Progenitor cell of endocrine pancreas (in vitro differentiated cells): ENCODE data around the gene PPEF2. TPM values are rescaled to one million over a fixed set of nuclear protein-coding genes. Genes with fewer than 3 reads are reported as not detected.
A peak's percentile ranks its signal among the peaks of the same experiment; 100 is the strongest.
"Not testable (repeated sequence)": the region's sequence is repeated elsewhere in the genome, so short reads cannot be mapped to it uniquely, and the experiment has no call there.

ENCODE experiments used
- DNase-seq: peaks from one replicate; pipeline ENCODE4 v3.0.0; 2021; ENCODE audit warnings: low spot score; ENCODE audit not compliant: unreplicated experiment
- H3K27ac Mint-ChIP-seq: 2 replicates; pipeline ENCODE4 v1.8.0; 2021; ENCODE audit warnings: mild to moderate bottlenecking, moderate library complexity, mixed read lengths
- H3K27me3 Mint-ChIP-seq: 2 replicates; pipeline ENCODE4 v1.8.0; 2021; ENCODE audit warnings: mixed read lengths
- H3K36me3 Mint-ChIP-seq: 2 replicates; pipeline ENCODE4 v1.8.0; 2022; ENCODE audit warnings: mixed read lengths; ENCODE audit not compliant: insufficient read depth
- H3K4me1 Mint-ChIP-seq: 2 replicates; pipeline ENCODE4 v1.8.0; 2021; ENCODE audit warnings: low read depth, mixed read lengths
- H3K4me3 Mint-ChIP-seq: 2 replicates; pipeline ENCODE4 v1.8.0; 2021; ENCODE audit warnings: low read depth, mild to moderate bottlenecking, moderate library complexity, mixed read lengths
- H3K9me3 Mint-ChIP-seq: 2 replicates; pipeline ENCODE4 v1.8.0; 2021; ENCODE audit warnings: low read depth, mixed read lengths
- CTCF ChIP-seq: fragments of 200-600 bp; sonication (generic); IDR thresholded peaks from one replicate; pipeline ENCODE4 v1.5.0; 2021; ENCODE audit warnings: antibody characterized with exemption, mild to moderate bottlenecking; ENCODE audit not compliant: unreplicated experiment
- total RNA-seq: library from RNA; stranded (reverse); gene quantifications from 2 replicates; pipeline ENCODE4 v1.2.1, GENCODE V29; 2021

PPEF2 gene
- total RNA-seq, 1 donor from 2014 or later, result not detected

- TF ChIP-seq CTCF, result no peak
- Mint-ChIP-seq H3K27me3 (peaks cover 19% of the 10 kb centered on the region), H3K27ac (no peak overlapping the region), H3K9me3 (no peaks in the 10 kb centered on the region), H3K4me3 (no peak overlapping the region), H3K4me1 (peaks cover 2% of the 10 kb centered on the region), H3K36me3 (no peaks in the 10 kb centered on the region)
- no peak for DNase-seq
Observed at GRCh38 chr4:75860606-75861005, 41.6 kb downstream of the PPEF2 start.

GRCh38 chr4:75858721-75859120 lies 43.5 kb downstream of the PPEF2 start:
- peaks cover 2% of the 10 kb centered on the region for H3K4me1 Mint-ChIP-seq
- no peaks in the 10 kb centered on the region for H3K36me3 Mint-ChIP-seq
- H3K27ac Mint-ChIP-seq, result no peak overlapping the region
- no peak for TF ChIP-seq CTCF
- H3K9me3 Mint-ChIP-seq, result no peaks in the 10 kb centered on the region
- no peak for DNase-seq
- no peak overlapping the region for H3K4me3 Mint-ChIP-seq
- peaks cover 32% of the 10 kb centered on the region for H3K27me3 Mint-ChIP-seq

- no peak for DNase-seq
- Mint-ChIP-seq H3K27ac (no peak overlapping the region), H3K4me3 (no peak overlapping the region), H3K4me1 (peaks cover 6% of the 10 kb centered on the region), H3K36me3 (no peaks in the 10 kb centered on the region), H3K9me3 (no peaks in the 10 kb centered on the region), H3K27me3 (peaks cover 23% of the 10 kb centered on the region)
- TF ChIP-seq CTCF, result no peak
Observed at GRCh38 chr4:75849461-75849860, 52.8 kb downstream of the PPEF2 start.

- Mint-ChIP-seq H3K27ac (no peak overlapping the region), H3K4me1 (peaks cover 9% of the 10 kb centered on the region), H3K27me3 (peaks cover 19% of the 10 kb centered on the region), H3K4me3 (no peak overlapping the region), H3K9me3 (no peaks in the 10 kb centered on the region), H3K36me3 (no peaks in the 10 kb centered on the region)
- TF ChIP-seq CTCF, result no peak
- DNase-seq, result no peak
Observed at GRCh38 chr4:75848891-75849290, 53.4 kb downstream of the PPEF2 start.

- H3K36me3 Mint-ChIP-seq, DNase-seq, H3K4me3 Mint-ChIP-seq, H3K9me3 Mint-ChIP-seq, H3K4me1 Mint-ChIP-seq, H3K27ac Mint-ChIP-seq: not testable (repeated sequence)
- H3K27me3 Mint-ChIP-seq, result peaks cover 14% of the 10 kb centered on the region
- peak; percentile 74 for TF ChIP-seq CTCF
Observed at GRCh38 chr4:75848171-75848760, 54.0 kb downstream of the PPEF2 start.
